C4-2B (cell line): ENCODE measurements around the gene IL19.

Experiments
- ZFX ChIP-seq: fragments of 450-650 bp; IDR thresholded peaks from 2 replicates; pipeline ENCODE4 v1.6.1; 2017
- TF ChIP-seq, protein P1 (sequence below): fragments of 450-650 bp; conservative IDR thresholded peaks from 2 replicates; pipeline ENCODE4 v1.5.1; 2017; ENCODE audit warnings: mild to moderate bottlenecking

DNA sequence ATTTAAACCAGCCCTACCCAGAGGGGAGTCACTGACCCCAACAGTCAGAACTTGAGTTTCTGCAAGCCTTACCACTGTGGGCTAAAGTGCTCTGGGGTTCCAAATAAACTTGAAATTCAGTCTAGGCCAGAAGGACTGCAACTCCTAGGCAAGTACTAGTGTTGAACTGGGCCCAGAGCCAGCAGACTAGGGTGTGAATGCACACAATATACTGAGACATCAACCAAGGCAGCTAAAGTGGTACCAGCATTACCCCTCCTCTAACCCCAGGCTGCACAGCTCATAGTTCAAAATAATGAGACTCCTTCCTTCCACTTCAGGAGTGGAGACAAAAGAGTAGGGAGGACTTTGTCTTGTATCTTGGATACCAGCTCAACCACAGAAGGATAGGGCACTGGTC, 75.9 kb downstream of the IL19 start:
- TF ChIP-seq, protein P1, sequence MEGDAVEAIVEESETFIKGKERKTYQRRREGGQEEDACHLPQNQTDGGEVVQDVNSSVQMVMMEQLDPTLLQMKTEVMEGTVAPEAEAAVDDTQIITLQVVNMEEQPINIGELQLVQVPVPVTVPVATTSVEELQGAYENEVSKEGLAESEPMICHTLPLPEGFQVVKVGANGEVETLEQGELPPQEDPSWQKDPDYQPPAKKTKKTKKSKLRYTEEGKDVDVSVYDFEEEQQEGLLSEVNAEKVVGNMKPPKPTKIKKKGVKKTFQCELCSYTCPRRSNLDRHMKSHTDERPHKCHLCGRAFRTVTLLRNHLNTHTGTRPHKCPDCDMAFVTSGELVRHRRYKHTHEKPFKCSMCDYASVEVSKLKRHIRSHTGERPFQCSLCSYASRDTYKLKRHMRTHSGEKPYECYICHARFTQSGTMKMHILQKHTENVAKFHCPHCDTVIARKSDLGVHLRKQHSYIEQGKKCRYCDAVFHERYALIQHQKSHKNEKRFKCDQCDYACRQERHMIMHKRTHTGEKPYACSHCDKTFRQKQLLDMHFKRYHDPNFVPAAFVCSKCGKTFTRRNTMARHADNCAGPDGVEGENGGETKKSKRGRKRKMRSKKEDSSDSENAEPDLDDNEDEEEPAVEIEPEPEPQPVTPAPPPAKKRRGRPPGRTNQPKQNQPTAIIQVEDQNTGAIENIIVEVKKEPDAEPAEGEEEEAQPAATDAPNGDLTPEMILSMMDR, result no peak
- no peak for TF ChIP-seq ZFX
